Measurements from ENCODE around the gene DPYSL5.

Gene DPYSL5

GRCh38 chr2:26846334-26847306 is 1.3 kb upstream of the DPYSL5 start:
- DNase-seq, result peak; percentile 54 to 96

GRCh38 chr2:26847307-26847654 is 651 bp upstream of the DPYSL5 start:
- DNase-seq, result peak in 1 of 2 experiments; percentile 74

GRCh38 chr2:26848336-26849055 is 564 bp downstream of the DPYSL5 start:
- peak in 1 of 2 experiments; percentile 76 for DNase-seq

DNA sequence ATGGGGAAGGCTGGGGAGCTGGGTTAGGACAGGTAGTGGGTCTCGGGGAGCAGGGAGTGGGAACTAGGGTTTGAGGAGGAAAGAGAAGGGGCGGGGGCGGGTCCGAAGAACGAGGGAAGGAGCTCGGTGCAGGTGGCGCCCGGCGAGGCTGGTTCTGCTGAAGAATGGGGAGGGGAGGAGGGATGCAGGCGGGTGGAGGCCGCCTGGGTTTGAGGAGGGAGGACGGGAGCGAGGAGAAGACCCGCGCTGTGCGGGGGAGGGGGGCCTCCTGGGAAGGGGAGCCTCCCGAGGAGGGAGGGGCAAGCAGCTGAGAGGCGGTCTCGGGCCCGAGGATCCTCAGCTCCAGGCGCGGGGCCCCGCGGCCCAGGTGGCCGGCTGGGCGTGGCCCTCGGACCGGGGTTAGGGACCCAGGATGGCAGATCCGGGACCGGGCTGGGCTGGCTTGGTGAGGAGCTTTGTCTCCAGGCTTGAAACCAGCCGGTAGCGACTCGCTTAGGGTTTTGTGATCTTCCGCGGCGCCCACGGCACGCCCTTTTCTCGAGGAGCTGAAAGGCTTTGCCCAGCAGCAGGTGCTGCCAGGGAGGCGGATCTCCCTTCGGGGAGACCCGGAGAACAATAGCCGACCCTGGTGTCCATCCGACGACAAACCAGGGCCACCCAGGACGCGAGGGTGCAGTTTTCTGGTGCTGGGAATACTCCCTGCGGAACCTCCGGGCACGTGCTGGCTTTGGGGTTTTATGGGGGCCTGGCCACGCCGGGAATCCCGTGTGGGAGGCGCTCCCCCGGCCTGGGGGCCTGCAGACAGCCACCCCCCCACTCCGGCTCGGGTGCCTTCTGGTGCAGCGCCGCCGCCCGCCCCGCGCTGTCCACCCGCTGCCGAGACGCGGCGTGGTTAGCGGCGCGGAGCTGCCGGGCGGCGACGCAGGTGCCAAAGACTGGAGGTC is 1.4 kb downstream of the DPYSL5 start:
- DNase-seq, result peak; percentile 52 to 83

DNA sequence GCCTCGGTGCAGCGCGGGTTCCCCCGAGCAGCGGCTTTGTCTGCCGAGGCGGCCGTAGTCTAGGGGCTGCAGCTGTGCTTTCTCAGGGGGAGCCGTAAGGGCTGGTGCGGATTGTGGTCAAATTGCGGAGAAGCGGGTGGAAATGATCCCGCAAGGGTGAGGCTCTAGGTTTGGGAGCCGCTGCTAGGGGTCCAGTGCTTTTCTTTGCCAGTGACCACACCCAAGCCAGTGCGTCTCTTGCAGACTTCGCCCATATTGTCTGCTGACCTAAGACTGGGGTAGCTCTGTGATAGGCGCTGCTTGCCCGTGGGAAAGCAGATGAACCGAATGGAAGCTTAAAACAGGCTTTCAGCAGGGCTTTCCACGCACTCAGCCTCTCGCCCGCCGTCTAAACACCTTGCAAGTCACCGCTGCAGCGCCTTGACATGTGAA is 2.1 kb downstream of the DPYSL5 start:
- DNase-seq, result peak in 1 of 2 experiments; percentile 68

- peak in 1 of 2 experiments; percentile 9 for DNase-seq
Measured at GRCh38 chr2:26850505-26850904, 2.6 kb downstream of the DPYSL5 start.

GRCh38 chr2:26852405-26853306 is 4.7 kb downstream of the DPYSL5 start:
- no peak for DNase-seq

DNA sequence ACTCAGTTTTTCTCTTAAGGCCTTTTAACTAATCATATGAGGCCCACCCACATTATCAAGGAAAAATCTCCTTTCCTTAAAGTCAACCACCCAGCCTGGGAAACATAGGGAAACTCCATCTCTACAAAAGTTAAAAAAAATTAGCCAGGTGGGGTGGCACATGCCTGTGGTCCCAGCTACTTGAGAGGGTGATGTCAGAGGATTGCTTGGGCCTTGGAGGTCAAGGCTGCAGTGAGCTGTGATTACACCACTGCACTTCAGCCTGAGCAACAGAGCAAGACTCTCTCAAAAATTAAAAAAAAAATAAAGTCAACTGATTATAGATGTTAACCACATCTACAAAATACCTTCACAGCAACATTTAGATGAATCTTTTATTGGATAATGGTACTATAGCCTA is 5.8 kb downstream of the DPYSL5 start:
- no peak for DNase-seq

- DNase-seq, result no peak
Measured at GRCh38 chr2:26854283-26854827, 6.4 kb downstream of the DPYSL5 start.

- no peak for DNase-seq
Measured at GRCh38 chr2:26855466-26855865, 7.5 kb downstream of the DPYSL5 start.

DNA sequence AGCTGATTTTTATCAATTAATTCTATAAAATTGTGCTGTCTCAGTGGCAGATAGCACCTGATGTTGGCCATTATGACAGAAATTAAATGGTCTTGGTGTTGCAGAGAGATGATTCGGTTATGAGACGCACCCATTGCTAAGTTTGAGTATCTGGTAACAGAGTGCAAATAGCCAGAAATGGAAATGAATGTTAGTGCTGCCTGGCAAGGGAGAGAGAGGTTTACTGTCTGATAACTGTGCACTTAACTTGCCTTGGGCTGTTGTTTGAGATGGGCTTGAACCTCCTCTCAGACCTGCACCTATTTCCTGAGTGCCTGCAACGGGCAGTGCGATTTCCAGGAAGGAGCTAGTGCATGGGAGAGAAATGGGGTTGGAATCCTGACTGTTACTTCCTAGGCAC is 11.7 kb downstream of the DPYSL5 start:
- DNase-seq, result no peak

DNA sequence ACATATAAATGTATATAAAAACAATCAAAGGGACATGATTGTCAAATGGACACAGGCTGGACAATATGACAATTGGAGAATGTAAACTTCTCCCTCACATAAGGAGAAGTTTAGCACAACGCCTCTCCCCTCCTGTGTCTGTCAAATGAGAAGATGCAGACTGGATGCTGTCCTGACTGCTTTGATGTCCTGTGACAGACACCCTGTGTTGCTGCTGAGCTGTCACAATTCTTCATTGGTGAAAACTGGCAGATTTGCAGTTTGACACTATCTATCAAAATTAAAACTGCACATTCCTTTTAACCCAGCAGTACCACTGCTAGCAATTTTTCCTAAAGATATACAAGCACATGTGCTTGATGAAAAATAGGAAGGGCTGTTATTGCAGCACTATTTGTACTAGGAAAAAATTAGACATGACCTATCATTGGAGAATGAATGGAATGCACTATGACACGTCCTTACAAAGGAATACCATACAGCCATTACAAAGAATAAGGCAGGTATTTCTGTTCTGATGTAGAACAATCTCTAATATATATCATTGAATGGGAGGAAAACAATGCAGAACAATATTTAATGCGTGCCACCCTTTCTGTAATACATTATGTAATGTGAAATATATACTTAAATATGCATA is 12.4 kb downstream of the DPYSL5 start:
- DNase-seq, result no peak

GRCh38 chr2:26861610-26862224 is 13.8 kb downstream of the DPYSL5 start:
- DNase-seq, result no peak

DNA sequence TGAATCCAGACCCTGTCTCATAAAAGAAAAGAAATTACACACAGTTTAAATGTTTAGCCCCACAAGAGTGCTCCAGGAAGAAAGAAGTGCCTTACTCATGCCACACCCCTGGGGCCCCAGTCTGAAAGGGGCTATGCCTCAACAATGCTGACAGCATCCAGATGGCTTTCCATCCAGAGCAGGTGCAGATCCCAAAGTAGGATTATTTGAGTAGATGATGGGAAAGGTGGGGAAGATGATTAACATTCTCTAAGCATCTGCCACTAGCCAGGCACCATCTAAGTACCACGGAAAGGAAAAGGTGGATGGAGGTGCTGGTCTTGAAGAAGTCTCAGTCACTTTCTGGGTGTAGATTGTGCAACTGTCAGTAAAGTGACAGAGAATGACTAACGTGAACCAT is 16.3 kb downstream of the DPYSL5 start:
- DNase-seq, result no peak

GRCh38 chr2:26864646-26865045 is 16.7 kb downstream of the DPYSL5 start:
- DNase-seq, result no peak

DNA sequence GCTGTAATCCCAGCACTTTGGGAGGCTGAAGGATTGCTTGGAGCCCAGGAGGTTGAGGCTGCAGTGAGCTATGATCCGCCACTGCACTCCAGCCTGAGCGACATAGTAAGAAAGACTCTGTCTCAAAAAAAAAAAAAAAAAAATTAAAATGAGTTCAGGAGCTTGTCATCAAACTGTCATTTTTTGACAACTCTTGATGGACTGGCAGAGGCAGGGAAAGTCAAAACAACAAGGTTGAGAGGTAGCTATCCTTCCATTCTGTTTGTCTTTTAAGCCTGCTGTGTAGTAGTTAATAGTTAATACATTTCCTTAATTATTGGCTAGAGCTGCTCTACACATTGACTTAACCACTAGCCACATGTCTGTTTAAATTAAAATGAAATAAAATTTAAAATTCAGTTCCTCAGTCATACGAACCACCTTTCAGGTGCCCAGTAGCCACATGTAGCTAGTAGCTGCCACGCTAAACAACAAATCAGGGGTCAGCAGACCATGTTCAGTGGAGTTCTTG is 22.7 kb downstream of the DPYSL5 start:
- no peak for DNase-seq

DNA sequence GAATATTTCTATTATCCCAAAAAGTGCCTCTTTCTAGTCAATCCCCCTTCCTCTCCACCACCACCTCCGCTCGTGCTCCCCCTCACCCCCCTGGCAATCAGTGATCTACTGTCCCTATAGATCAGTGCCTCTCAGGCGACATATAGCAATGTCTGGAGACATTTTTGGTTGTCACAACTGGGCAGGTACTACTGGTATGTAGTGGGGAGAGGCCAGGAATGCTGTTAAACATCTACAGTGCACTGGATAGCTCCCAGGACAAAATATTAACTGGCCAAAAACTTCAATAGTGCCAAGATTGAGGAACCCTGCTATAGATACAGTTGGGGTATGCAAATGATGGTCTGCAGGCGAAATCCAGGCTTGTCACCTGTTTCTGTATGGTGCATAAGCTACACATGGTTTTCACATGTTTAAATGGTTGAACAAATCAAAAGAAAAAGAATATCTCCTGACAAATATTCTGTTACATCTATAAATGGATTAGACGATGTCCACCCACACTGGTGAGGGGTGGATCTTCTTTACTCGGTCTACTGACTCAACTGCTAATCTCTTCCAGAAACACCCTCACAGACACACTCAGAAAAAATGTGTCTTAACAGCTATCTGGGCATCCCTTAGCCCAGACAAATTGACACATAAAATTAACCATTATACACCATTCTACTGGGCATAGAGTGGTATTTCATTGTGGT is 25.5 kb downstream of the DPYSL5 start:
- no peak for DNase-seq

DNA sequence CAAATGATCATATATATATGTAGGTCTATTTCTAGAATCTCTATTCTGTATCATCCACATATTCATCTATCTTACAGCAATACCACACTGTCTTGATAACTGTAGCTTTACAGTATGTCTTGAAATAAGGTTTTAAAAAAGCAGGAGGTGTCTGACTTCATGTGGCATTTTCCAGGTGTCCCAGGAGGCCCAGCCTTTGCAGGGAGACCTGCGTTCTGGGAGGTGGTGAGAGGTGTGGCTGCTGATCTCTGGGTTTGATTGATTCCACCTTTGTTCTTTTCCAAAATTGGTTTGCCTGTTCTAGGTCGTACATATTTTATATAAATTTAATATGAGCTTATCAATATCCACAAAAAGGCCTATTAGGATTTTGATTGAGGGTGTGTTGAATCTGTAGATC is 26.6 kb downstream of the DPYSL5 start:
- DNase-seq, result no peak

DNA sequence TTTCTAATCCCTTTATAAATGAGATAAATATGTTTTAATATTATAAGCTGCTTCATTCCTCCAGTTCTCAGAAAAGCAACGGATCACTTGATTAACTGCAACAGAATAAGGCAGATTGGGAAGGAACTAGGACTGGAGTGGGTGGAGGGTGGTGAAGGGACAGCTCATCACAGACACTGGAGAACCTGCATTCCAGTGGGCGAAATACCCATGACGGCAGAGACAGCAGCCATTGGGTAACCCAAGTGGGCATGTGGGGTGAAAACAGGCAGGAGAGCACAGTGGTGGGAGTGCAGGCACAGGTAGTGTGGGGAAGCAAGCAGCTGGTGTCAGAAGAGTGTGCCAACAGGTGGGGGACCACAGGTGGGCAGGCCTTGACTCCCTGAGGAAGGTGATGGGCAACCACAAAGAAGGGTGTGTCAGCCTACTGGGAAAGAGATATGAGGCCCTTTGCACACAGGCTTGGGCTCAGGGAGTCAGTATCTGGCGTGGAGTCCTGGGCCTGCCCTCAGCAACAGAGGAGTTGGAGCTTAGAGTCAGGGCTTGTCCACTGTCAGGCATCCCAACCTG is 27.2 kb downstream of the DPYSL5 start:
- no peak for DNase-seq
